Endodermal cell (in vitro differentiated cells): ENCODE measurements around the gene EXD3. TPM values are rescaled to one million over a fixed set of nuclear protein-coding genes. Genes with fewer than 3 reads are reported as not detected.

Source experiments
- DNase-seq: peaks from one replicate; pipeline ENCODE4 v3.0.0-alpha.2; 2017
- H3K27ac ChIP-seq: 2 replicates; pipeline ENCODE4 v1.5.1; 2013; ENCODE audit warnings: mild to moderate bottlenecking, low read depth, low read length, moderate library complexity
- H3K27me3 ChIP-seq: 2 replicates; pipeline ENCODE4 v1.6.1; 2013; ENCODE audit warnings: mild to moderate bottlenecking, low read length, moderate library complexity; ENCODE audit not compliant: insufficient read depth, control insufficient read depth, poor library complexity, severe bottlenecking
- H3K36me3 ChIP-seq: 2 replicates; pipeline ENCODE4 v1.7.0; 2013; ENCODE audit warnings: mild to moderate bottlenecking, low read length, moderate library complexity; ENCODE audit not compliant: control insufficient read depth, insufficient read depth
- H3K4me1 ChIP-seq: one replicate; pipeline ENCODE4 v1.7.0; 2013; ENCODE audit warnings: low read length; ENCODE audit not compliant: control insufficient read depth, insufficient read depth
- H3K4me3 ChIP-seq: 2 replicates; pipeline ENCODE4 v1.5.1; 2013; ENCODE audit warnings: mild to moderate bottlenecking, low read length, moderate library complexity
- H3K9ac ChIP-seq: 2 replicates; pipeline ENCODE4 v1.6.1; 2013; ENCODE audit warnings: mild to moderate bottlenecking, low read length, moderate library complexity; ENCODE audit not compliant: poor library complexity, severe bottlenecking; ENCODE audit errors: extremely low read depth
- H3K9me3 ChIP-seq: 2 replicates; pipeline ENCODE4 v1.6.1; 2013; ENCODE audit warnings: mild to moderate bottlenecking, low read length, moderate library complexity; ENCODE audit not compliant: control insufficient read depth
- H3K27ac Mint-ChIP-seq: 2 replicates; pipeline ENCODE4 v1.8.0; 2020; ENCODE audit warnings: mixed read lengths
- H3K27me3 Mint-ChIP-seq: 2 replicates; pipeline ENCODE4 v1.8.0; 2021; ENCODE audit warnings: mild to moderate bottlenecking, mixed read lengths; ENCODE audit not compliant: insufficient read depth
- H3K36me3 Mint-ChIP-seq: 2 replicates; pipeline ENCODE4 v1.8.0; 2020; ENCODE audit warnings: low read depth, mixed read lengths
- H3K4me1 Mint-ChIP-seq: 2 replicates; pipeline ENCODE4 v1.8.0; 2020; ENCODE audit warnings: mixed read lengths
- H3K4me3 Mint-ChIP-seq: 2 replicates; pipeline ENCODE4 v1.8.0; 2020; ENCODE audit warnings: mild to moderate bottlenecking, moderate library complexity, mixed read lengths
- H3K9me3 Mint-ChIP-seq: 2 replicates; pipeline ENCODE4 v1.8.0; 2020; ENCODE audit warnings: mild to moderate bottlenecking, mixed read lengths
- CTCF ChIP-seq: fragments of 200-600 bp; sonication (generic); conservative IDR thresholded peaks from 2 replicates; pipeline ENCODE4 v1.5.0; 2021; ENCODE audit warnings: antibody characterized with exemption, mild to moderate bottlenecking
- WGBS, 2 experiments: methylation state at CpG; one replicate each; pipeline versions ENCODE4 v1.1.5 to v1.1.7; 2013; ENCODE audit warnings: missing lambda C conversion rate in 2 of 2, mixed read lengths in 1 of 2; ENCODE audit not compliant: insufficient coverage in 1 of 2, insufficient read length in 1 of 2; 5-methylcytosine and 5-hydroxymethylcytosine counted together
- total RNA-seq, 2 donors: library from RNA; stranded (reverse); fragmentation: NEBNext Ultra II Directional in 1 of 2; extraction: Animal tissue kit (Norgen Biotek cat#: 25700) in 1 of 2; gene quantifications; 2 replicates in 1 of 2; 3 replicates in 1 of 2; pipeline ENCODE4 v1.2.1, GENCODE V29; 2021

Gene EXD3
- total RNA-seq, 2 donors from 2014 or later, result 15.5 to 31.0 TPM

- Mint-ChIP-seq H3K27me3 (peaks cover 8% of the 10 kb centered on the region), H3K4me1 (no peaks in the 10 kb centered on the region), H3K27ac (no peak overlapping the region), H3K36me3 (no peaks in the 10 kb centered on the region), H3K4me3 (no peak overlapping the region), H3K9me3 (peaks cover 24% of the 10 kb centered on the region)
- DNase-seq, result no peak
- TF ChIP-seq CTCF, result no peak
- Histone ChIP-seq H3K27me3 (no peaks in the 10 kb centered on the region), H3K9ac (no peak overlapping the region), H3K27ac (no peak overlapping the region), H3K9me3 (peaks cover 20% of the 10 kb centered on the region), H3K4me3 (no peak overlapping the region), H3K36me3 (no peaks in the 10 kb centered on the region), H3K4me1 (no peaks in the 10 kb centered on the region)
- 93 to 96% methylated on average over 21 to 43 of the region's 43 CpGs for WGBS, 2 experiments
Measured at GRCh38 chr9:137353223-137354152, 69.5 kb downstream of the EXD3 start.

- Mint-ChIP-seq H3K27me3 (peaks cover 6% of the 10 kb centered on the region), H3K4me3 (no peak overlapping the region)
- WGBS, 2 experiments, result 90 to 92% methylated on average over 22 to 26 of the region's 26 CpGs
Measured at GRCh38 chr9:137352511-137353222, 70.3 kb downstream of the EXD3 start.

More at GRCh38 chr9:137352511-137353222, 70.3 kb downstream of the EXD3 start:
- Mint-ChIP-seq H3K9me3 (peaks cover 23% of the 10 kb centered on the region), H3K36me3 (no peaks in the 10 kb centered on the region), H3K4me1 (no peaks in the 10 kb centered on the region), H3K27ac (no peak overlapping the region)
- Histone ChIP-seq H3K27ac (no peak overlapping the region), H3K9me3 (peaks cover 20% of the 10 kb centered on the region), H3K27me3 (no peaks in the 10 kb centered on the region), H3K4me1 (no peaks in the 10 kb centered on the region), H3K9ac (no peak overlapping the region), H3K36me3 (no peaks in the 10 kb centered on the region), H3K4me3 (no peak overlapping the region)
- DNase-seq, result peak; percentile 20
- no peak for TF ChIP-seq CTCF
